Measurements from ENCODE around the gene CAPNS1.

CAPNS1 gene

DNA sequence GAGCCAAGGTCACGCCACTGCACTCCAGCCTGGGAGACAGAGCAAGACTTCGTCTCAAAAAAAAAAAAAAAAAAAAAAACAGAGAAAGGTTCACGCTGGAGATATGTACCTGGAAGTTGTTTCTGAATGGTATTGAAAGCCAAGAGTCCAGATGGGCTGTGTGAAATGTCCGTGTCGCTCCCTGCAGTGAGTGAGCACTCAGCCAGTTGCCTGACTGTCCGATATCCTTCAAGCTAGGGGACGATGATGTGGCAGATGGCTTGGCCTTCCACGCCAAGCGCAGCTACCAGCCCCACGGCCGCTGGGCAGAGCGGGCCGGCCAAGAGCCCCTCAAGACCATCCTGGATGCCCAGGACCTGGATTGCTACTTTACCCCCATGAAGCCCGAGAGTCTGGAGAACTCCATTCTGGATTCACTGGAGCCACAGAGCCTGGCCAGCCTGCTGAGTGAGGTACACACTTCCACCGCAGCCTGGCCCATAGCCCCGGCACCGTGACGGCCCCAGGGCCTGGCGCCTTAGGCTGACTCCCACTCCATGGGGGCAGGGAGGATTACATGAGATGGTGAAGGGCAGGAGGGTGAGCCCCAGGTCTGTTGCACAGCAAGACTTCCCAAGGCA is 40.6 kb upstream of the CAPNS1 start:
- TF ChIP-seq, protein P1, sequence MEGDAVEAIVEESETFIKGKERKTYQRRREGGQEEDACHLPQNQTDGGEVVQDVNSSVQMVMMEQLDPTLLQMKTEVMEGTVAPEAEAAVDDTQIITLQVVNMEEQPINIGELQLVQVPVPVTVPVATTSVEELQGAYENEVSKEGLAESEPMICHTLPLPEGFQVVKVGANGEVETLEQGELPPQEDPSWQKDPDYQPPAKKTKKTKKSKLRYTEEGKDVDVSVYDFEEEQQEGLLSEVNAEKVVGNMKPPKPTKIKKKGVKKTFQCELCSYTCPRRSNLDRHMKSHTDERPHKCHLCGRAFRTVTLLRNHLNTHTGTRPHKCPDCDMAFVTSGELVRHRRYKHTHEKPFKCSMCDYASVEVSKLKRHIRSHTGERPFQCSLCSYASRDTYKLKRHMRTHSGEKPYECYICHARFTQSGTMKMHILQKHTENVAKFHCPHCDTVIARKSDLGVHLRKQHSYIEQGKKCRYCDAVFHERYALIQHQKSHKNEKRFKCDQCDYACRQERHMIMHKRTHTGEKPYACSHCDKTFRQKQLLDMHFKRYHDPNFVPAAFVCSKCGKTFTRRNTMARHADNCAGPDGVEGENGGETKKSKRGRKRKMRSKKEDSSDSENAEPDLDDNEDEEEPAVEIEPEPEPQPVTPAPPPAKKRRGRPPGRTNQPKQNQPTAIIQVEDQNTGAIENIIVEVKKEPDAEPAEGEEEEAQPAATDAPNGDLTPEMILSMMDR (conservative IDR thresholded peaks at IDR 0.05; ENCODE audit: low read depth, low read length): no peak
- H3K4me3 ChIP-seq (ENCODE audit: low read length): no peak overlapping the region
- DNase-seq (ENCODE audit: low read depth): no peak

DNA sequence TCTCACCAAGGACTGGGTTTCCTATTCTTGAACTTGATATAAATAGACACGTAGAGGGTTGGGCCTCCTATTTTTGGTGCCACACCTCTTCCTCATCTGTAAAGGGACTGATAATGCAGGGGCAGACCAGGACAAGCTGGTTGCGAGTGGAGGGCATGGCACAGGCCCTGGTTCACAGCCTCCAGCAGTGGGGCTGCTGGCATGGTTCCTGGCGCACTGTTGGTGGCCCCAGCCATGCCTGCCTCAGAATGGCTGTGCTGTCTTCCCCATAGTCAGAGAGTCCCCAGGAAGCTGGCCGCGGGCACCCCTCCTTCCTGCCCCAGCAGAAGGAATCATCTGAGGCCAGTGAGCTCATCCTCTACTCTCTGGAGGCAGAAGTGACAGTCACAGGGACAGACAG is 39.4 kb upstream of the CAPNS1 start:
- no peak for DNase-seq (ENCODE audit: low read depth)
- no peak overlapping the region for H3K4me3 ChIP-seq (ENCODE audit: low read length)
- TF ChIP-seq, protein P1 (conservative IDR thresholded peaks at IDR 0.05; ENCODE audit: low read depth, low read length): no peak

DNA sequence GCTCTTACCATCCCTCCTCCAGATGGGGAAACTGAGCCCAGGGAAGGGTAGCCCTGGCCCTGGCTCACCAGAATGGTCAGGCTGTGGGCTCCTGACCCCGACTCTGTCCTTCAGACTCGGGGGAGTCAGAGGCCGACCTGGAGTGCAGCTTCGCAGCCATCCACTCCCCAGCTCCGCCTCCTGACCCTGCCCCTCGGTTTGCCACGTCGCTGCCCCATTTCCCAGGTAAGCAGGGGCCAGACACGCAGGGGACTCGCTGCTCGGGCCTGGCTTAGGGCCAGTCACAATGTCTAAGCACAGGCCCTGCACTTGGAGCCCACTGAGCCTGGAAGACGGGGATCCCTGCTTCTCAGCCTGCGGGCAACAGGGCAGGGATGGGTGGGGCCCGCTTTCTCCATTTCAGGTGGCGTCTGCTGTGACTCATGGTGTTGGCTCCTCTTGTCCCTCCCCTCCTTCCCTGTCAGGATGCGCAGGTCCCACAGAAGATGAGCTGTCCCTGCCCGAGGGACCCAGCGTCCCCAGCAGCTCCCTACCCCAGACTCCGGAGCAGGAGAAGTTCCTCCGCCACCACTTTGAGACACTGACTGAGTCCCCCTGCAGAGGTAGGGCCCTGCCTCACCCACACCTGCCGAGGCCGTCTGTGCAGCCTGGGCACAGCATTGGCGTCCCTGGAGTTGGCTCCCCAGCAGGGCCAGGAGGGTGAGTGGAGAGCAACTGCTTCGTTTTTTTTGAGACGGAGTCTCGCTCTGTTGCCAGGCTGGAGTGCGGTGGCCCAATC is 38.1 kb upstream of the CAPNS1 start:
- H3K4me3 ChIP-seq (ENCODE audit: low read length): no peak overlapping the region
- no peak for DNase-seq (ENCODE audit: low read depth)
- TF ChIP-seq, protein P1 (conservative IDR thresholded peaks at IDR 0.05; ENCODE audit: low read depth, low read length): no peak

DNA sequence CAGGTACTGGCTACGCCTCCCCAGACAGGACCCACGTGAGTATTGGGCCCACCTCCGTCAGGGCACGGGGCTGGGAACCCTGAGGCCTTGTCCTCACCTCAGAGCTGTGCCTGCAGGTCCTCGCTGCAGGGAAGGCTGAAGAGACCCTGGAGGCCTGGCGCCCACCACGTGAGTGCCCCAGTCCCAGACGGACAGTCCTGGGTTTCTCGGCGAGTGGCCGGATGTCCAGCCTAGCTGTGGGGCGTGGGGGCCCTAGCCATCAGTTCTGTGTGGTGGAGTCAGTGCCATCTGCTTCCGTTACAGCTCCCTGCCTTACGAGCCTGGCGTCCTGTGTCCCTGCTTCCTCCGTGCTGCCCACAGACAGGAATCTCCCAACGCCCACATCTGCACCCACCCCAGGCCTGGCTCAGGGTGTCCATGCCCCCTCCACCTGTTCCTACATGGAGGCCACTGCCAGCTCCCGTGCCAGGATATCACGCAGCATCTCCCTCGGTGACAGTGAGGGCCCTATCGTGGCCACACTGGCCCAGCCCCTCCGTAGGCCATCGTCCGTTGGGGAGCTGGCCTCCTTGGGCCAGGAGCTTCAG is 36.7 kb upstream of the CAPNS1 start:
- TF ChIP-seq, protein P1 (conservative IDR thresholded peaks at IDR 0.05; ENCODE audit: low read depth, low read length): no peak
- no peak overlapping the region for H3K4me3 ChIP-seq (ENCODE audit: low read length)
- no peak for DNase-seq (ENCODE audit: low read depth)

DNA sequence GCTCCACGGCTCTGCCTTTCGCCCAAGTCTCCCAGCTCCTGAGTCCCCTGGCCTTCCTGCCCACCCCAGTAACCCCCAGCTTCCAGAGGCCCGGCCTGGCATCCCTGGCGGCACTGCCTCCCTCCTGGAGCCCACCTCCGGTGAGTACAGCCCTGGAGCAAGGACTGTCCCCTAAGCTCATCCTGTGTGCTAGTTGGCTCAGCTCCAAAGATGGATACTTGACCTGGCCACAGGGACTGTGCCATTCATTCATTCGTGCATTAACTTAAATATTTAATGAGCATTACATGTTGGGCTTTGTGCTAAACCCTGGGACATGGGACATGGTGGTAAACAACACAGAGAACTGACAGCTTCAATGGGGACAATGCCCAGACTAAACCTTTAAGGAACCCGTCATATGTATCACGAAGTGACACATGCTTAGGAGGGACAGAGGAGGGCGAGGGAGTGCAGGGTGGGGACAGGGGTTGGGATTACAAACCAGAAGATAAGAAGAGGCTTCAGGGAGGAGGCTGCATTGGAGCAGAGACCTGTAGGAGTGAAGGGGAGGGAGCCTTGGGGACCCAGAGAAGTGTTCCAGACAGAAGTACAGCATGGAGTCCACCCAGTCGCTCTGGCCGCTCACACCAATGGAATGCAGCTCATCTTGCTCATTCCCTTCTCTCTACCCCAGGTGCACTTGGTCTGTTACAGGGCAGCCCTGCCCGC is 35.9 kb upstream of the CAPNS1 start:
- no peak for DNase-seq (ENCODE audit: low read depth)
- TF ChIP-seq, protein P1 (conservative IDR thresholded peaks at IDR 0.05; ENCODE audit: low read depth, low read length): no peak
- H3K4me3 ChIP-seq (ENCODE audit: low read length): no peak overlapping the region

DNA sequence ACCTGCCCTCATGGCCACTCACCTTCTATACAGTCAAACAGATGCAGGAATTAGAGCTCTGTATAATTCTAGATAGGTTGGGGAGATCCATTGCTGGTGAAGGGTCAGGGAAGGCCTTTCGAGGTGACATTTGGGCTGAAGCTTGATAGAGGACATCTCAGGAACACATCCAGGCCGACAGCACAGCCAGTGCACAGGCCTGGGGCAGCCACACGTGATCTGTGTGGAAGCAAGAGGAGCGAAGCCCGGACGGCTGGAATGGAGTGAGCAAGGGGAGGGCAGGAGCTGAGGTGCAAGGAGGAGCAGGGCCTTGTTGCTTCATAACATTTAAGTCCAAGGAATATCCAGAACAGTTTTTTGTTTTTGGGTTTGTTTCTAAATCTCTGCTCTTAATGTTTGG is 33.4 kb upstream of the CAPNS1 start:
- no peak overlapping the region for H3K4me3 ChIP-seq (ENCODE audit: low read length)
- no peak for DNase-seq (ENCODE audit: low read depth)
- TF ChIP-seq, protein P1 (conservative IDR thresholded peaks at IDR 0.05; ENCODE audit: low read depth, low read length): no peak

Measured in retinal pigment epithelial cell (primary cell).